ENCODE results near the gene SEC22C.

The SEC22C gene

GRCh38 chr3:42581709-42582473 lies at the start of gene SEC22C:
TSS of gene SEC22C (minus strand) at chr3:42581967. CDS start at chr3:42569046, 12,921 bp downstream.
- DNase-seq (ENCODE audit: low read depth): peak; percentile 95
- H3K4me3 ChIP-seq (ENCODE audit: low read length): peak within 1 kb of the TSS; percentile 76
- TF ChIP-seq CTCF (IDR thresholded peaks at IDR 0.05; ENCODE audit: insufficient read depth, low read depth, low read length, missing control alignments): peak; percentile 16

- DNase-seq (ENCODE audit: low read depth): peak; percentile 39
- no peak overlapping the region for H3K4me3 ChIP-seq (ENCODE audit: low read length)
- peak; percentile 41 for TF ChIP-seq CTCF (IDR thresholded peaks at IDR 0.05; ENCODE audit: insufficient read depth, low read depth, low read length, missing control alignments)
Measured at GRCh38 chr3:42613462-42613861, 31.7 kb upstream of the SEC22C start.

GRCh38 chr3:42612928-42613327 lies 31.2 kb upstream of the SEC22C start:
- TF ChIP-seq CTCF (IDR thresholded peaks at IDR 0.05; ENCODE audit: insufficient read depth, low read depth, low read length, missing control alignments): no peak
- no peak overlapping the region for H3K4me3 ChIP-seq (ENCODE audit: low read length)
- DNase-seq (ENCODE audit: low read depth): no peak

GRCh38 chr3:42612217-42612616 lies 30.4 kb upstream of the SEC22C start:
- no peak for TF ChIP-seq CTCF (IDR thresholded peaks at IDR 0.05; ENCODE audit: insufficient read depth, low read depth, low read length, missing control alignments)
- no peak for DNase-seq (ENCODE audit: low read depth)

GRCh38 chr3:42610976-42611375 lies 29.2 kb upstream of the SEC22C start:
- TF ChIP-seq CTCF (IDR thresholded peaks at IDR 0.05; ENCODE audit: insufficient read depth, low read depth, low read length, missing control alignments): no peak
- no peak for DNase-seq (ENCODE audit: low read depth)
- no peak overlapping the region for H3K4me3 ChIP-seq (ENCODE audit: low read length)

More at GRCh38 chr3:42612217-42612616, 30.4 kb upstream of the SEC22C start:
- no peak overlapping the region for H3K4me3 ChIP-seq (ENCODE audit: low read length)

- no peak for DNase-seq (ENCODE audit: low read depth)
- no peak overlapping the region for H3K4me3 ChIP-seq (ENCODE audit: low read length)
- TF ChIP-seq CTCF (IDR thresholded peaks at IDR 0.05; ENCODE audit: insufficient read depth, low read depth, low read length, missing control alignments): no peak
Measured at GRCh38 chr3:42608581-42608980, 26.8 kb upstream of the SEC22C start.
